Measurements from ENCODE around the gene BRCA2.
A peak's percentile ranks its signal among the peaks of the same experiment; 100 is the strongest.
"Not testable (repeated sequence)": the region's sequence is repeated elsewhere in the genome, so short reads cannot be mapped to it uniquely, and the experiment has no call there.

The BRCA2 gene

DNA sequence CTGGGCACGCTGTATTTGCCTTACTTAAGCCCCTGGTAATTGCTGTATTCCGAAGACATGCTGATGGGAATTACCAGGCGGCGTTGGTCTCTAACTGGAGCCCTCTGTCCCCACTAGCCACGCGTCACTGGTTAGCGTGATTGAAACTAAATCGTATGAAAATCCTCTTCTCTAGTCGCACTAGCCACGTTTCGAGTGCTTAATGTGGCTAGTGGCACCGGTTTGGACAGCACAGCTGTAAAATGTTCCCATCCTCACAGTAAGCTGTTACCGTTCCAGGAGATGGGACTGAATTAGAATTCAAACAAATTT, 676 bp downstream of the BRCA2 start:
- H3K4me3 ChIP-seq (ENCODE audit: low read length) = peak overlapping the region; percentile 88
- peak overlapping the region; percentile 78 for H3K27ac ChIP-seq (ENCODE audit: low read length)
- peak overlapping the region; percentile 95 for H3K9ac ChIP-seq (ENCODE audit: low read depth, low read length)
- no peaks in the 10 kb centered on the region for H3K27me3 ChIP-seq (ENCODE audit: insufficient read depth, low read length)
- H3K4me1 ChIP-seq (ENCODE audit: insufficient read depth, low read length) = no peaks in the 10 kb centered on the region; the same call in 1 of the 2 replicates
- peaks cover 29% of the 10 kb centered on the region for H3K36me3 ChIP-seq (ENCODE audit: insufficient read depth, low read depth, low read length)
- no peaks in the 10 kb centered on the region for H3K9me3 ChIP-seq (ENCODE audit: insufficient read depth, low read depth, low read length)

GRCh38 chr13:32316501-32316900, 1.2 kb downstream of the BRCA2 start:
- Histone ChIP-seq H3K27ac (ENCODE audit: low read length) (no peak overlapping the region), H3K36me3 (ENCODE audit: insufficient read depth, low read depth, low read length) (peaks cover 34% of the 10 kb centered on the region), H3K27me3 (ENCODE audit: insufficient read depth, low read length) (no peaks in the 10 kb centered on the region), H3K4me3 (ENCODE audit: low read length) (peak overlapping the region; percentile 88), H3K4me1 (ENCODE audit: insufficient read depth, low read length) (no peaks in the 10 kb centered on the region; the same call in 1 of the 2 replicates), H3K9ac (ENCODE audit: low read depth, low read length) (peak overlapping the region; percentile 95; the same call in 1 of the 2 replicates), H3K9me3 (ENCODE audit: insufficient read depth, low read depth, low read length) (no peaks in the 10 kb centered on the region)

- Histone ChIP-seq H3K27ac (ENCODE audit: low read length) (no peak overlapping the region), H3K9ac (ENCODE audit: low read depth, low read length) (no peak overlapping the region), H3K4me1 (ENCODE audit: insufficient read depth, low read length) (no peaks in the 10 kb centered on the region; the same call in 1 of the 2 replicates), H3K36me3 (ENCODE audit: insufficient read depth, low read depth, low read length) (peaks cover 48% of the 10 kb centered on the region), H3K27me3 (ENCODE audit: insufficient read depth, low read length) (no peaks in the 10 kb centered on the region), H3K9me3 (ENCODE audit: insufficient read depth, low read depth, low read length) (no peaks in the 10 kb centered on the region), H3K4me3 (ENCODE audit: low read length) (no peak overlapping the region)
Observed at GRCh38 chr13:32317716-32318465, 2.6 kb downstream of the BRCA2 start.

GRCh38 chr13:32320528-32320927, 5.2 kb downstream of the BRCA2 start:
- peaks cover 64% of the 10 kb centered on the region for H3K36me3 ChIP-seq (ENCODE audit: insufficient read depth, low read depth, low read length)
- H3K9me3 ChIP-seq (ENCODE audit: insufficient read depth, low read depth, low read length) = no peaks in the 10 kb centered on the region

GRCh38 chr13:32323912-32324311, 8.6 kb downstream of the BRCA2 start:
- Histone ChIP-seq H3K9me3 (ENCODE audit: insufficient read depth, low read depth, low read length) (no peaks in the 10 kb centered on the region), H3K27me3 (ENCODE audit: insufficient read depth, low read length) (no peaks in the 10 kb centered on the region), H3K36me3 (ENCODE audit: insufficient read depth, low read depth, low read length) (peaks cover 85% of the 10 kb centered on the region), H3K4me3 (ENCODE audit: low read length) (no peak overlapping the region), H3K9ac (ENCODE audit: low read depth, low read length) (no peak overlapping the region), H3K27ac (ENCODE audit: low read length) (no peak overlapping the region), H3K4me1 (ENCODE audit: insufficient read depth, low read length) (no peaks in the 10 kb centered on the region)

More at GRCh38 chr13:32320528-32320927, 5.2 kb downstream of the BRCA2 start:
- Histone ChIP-seq H3K4me1 (ENCODE audit: insufficient read depth, low read length) (no peaks in the 10 kb centered on the region; the same call in 1 of the 2 replicates), H3K4me3 (ENCODE audit: low read length) (no peak overlapping the region), H3K27ac (ENCODE audit: low read length) (no peak overlapping the region), H3K27me3 (ENCODE audit: insufficient read depth, low read length) (no peaks in the 10 kb centered on the region), H3K9ac (ENCODE audit: low read depth, low read length) (no peak overlapping the region)

GRCh38 chr13:32330441-32330840, 15.1 kb downstream of the BRCA2 start:
- Histone ChIP-seq H3K27me3 (ENCODE audit: insufficient read depth, low read length) (no peaks in the 10 kb centered on the region), H3K9ac (ENCODE audit: low read depth, low read length) (no peak overlapping the region), H3K9me3 (ENCODE audit: insufficient read depth, low read depth, low read length) (no peaks in the 10 kb centered on the region; the same call in 1 of the 2 replicates), H3K27ac (ENCODE audit: low read length) (no peak overlapping the region), H3K36me3 (ENCODE audit: insufficient read depth, low read depth, low read length) (peaks cover 86% of the 10 kb centered on the region), H3K4me3 (ENCODE audit: low read length) (no peak overlapping the region), H3K4me1 (ENCODE audit: insufficient read depth, low read length) (no peaks in the 10 kb centered on the region)

DNA sequence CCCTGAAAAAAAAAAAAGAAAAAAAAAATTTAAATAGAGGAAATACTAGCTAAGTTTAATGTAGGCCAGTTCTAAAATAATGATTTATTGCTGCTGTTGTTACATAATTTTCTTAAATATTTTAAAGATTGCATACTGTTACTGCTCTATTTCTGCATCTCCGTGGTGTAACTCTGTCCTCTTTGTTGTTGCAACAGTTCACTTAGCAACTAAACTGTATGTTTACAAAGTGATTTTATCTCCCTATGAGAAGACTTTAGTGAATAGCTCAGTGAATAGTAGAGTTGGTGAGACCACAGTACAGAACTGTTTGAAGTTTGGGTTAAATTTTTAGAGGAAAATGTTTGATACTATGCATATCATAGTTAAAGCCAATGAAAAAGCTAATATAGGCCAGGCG, 19.4 kb downstream of the BRCA2 start:
- no peaks in the 10 kb centered on the region for H3K27me3 ChIP-seq (ENCODE audit: insufficient read depth, low read length)
- H3K36me3 ChIP-seq (ENCODE audit: insufficient read depth, low read depth, low read length) = peaks cover 80% of the 10 kb centered on the region
- H3K9me3 ChIP-seq (ENCODE audit: insufficient read depth, low read depth, low read length) = peaks cover 21% of the 10 kb centered on the region
- no peak overlapping the region for H3K27ac ChIP-seq (ENCODE audit: low read length)
- H3K4me3 ChIP-seq (ENCODE audit: low read length) = no peak overlapping the region
- no peaks in the 10 kb centered on the region for H3K4me1 ChIP-seq (ENCODE audit: insufficient read depth, low read length)
- no peak overlapping the region for H3K9ac ChIP-seq (ENCODE audit: low read depth, low read length)

DNA sequence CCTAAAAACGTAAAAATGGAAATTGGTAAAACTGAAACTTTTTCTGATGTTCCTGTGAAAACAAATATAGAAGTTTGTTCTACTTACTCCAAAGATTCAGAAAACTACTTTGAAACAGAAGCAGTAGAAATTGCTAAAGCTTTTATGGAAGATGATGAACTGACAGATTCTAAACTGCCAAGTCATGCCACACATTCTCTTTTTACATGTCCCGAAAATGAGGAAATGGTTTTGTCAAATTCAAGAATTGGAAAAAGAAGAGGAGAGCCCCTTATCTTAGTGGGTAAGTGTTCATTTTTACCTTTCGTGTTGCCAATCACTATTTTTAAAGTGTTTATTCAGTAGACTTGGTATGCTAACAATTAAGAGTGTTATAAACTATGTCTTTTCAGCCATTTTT, 25.6 kb downstream of the BRCA2 start:
- Histone ChIP-seq H3K9ac (ENCODE audit: low read depth, low read length) (no peak overlapping the region), H3K27me3 (ENCODE audit: insufficient read depth, low read length) (no peaks in the 10 kb centered on the region), H3K27ac (ENCODE audit: low read length) (no peak overlapping the region), H3K36me3 (ENCODE audit: insufficient read depth, low read depth, low read length) (peaks cover 27% of the 10 kb centered on the region), H3K4me1 (ENCODE audit: insufficient read depth, low read length) (no peaks in the 10 kb centered on the region), H3K4me3 (ENCODE audit: low read length) (no peak overlapping the region), H3K9me3 (ENCODE audit: insufficient read depth, low read depth, low read length) (peaks cover 23% of the 10 kb centered on the region)

- Histone ChIP-seq H3K9me3 (ENCODE audit: insufficient read depth, low read depth, low read length) (no peaks in the 10 kb centered on the region), H3K4me1 (ENCODE audit: insufficient read depth, low read length) (no peaks in the 10 kb centered on the region), H3K9ac (ENCODE audit: low read depth, low read length) (no peak overlapping the region), H3K36me3 (ENCODE audit: insufficient read depth, low read depth, low read length) (peaks cover 36% of the 10 kb centered on the region; the same call in 1 of the 2 replicates), H3K4me3 (ENCODE audit: low read length) (no peak overlapping the region), H3K27me3 (ENCODE audit: insufficient read depth, low read length) (no peaks in the 10 kb centered on the region), H3K27ac (ENCODE audit: low read length) (no peak overlapping the region)
Observed at GRCh38 chr13:32347651-32348050, 32.3 kb downstream of the BRCA2 start.

- H3K9ac ChIP-seq (ENCODE audit: low read depth, low read length); H3K4me1 ChIP-seq (ENCODE audit: insufficient read depth, low read length); H3K27ac ChIP-seq (ENCODE audit: low read length); H3K9me3 ChIP-seq (ENCODE audit: insufficient read depth, low read depth, low read length); H3K27me3 ChIP-seq (ENCODE audit: insufficient read depth, low read length); H3K4me3 ChIP-seq (ENCODE audit: low read length): not testable (repeated sequence)
- peaks cover 48% of the 10 kb centered on the region for H3K36me3 ChIP-seq (ENCODE audit: insufficient read depth, low read depth, low read length)
Observed at GRCh38 chr13:32350839-32351441, 35.6 kb downstream of the BRCA2 start.

- Histone ChIP-seq H3K27me3 (ENCODE audit: insufficient read depth, low read length) (no peaks in the 10 kb centered on the region), H3K36me3 (ENCODE audit: insufficient read depth, low read depth, low read length) (peaks cover 46% of the 10 kb centered on the region), H3K9ac (ENCODE audit: low read depth, low read length) (no peak overlapping the region), H3K4me1 (ENCODE audit: insufficient read depth, low read length) (peaks cover 8% of the 10 kb centered on the region; the same call in 1 of the 2 replicates), H3K4me3 (ENCODE audit: low read length) (no peak overlapping the region), H3K9me3 (ENCODE audit: insufficient read depth, low read depth, low read length) (no peaks in the 10 kb centered on the region), H3K27ac (ENCODE audit: low read length) (no peak overlapping the region)
Observed at GRCh38 chr13:32354040-32354439, 38.7 kb downstream of the BRCA2 start.

GRCh38 chr13:32355935-32356334, 40.6 kb downstream of the BRCA2 start:
- H3K27ac ChIP-seq (ENCODE audit: low read length); H3K9me3 ChIP-seq (ENCODE audit: insufficient read depth, low read depth, low read length); H3K27me3 ChIP-seq (ENCODE audit: insufficient read depth, low read length); H3K9ac ChIP-seq (ENCODE audit: low read depth, low read length); H3K4me3 ChIP-seq (ENCODE audit: low read length); H3K4me1 ChIP-seq (ENCODE audit: insufficient read depth, low read length): not testable (repeated sequence)
- H3K36me3 ChIP-seq (ENCODE audit: insufficient read depth, low read depth, low read length) = peaks cover 38% of the 10 kb centered on the region
